CD4-positive, alpha-beta T cell treated with Interleukin-17A for 1 hour (primary cell): ENCODE results near the gene ARL11.

ENCODE experiments used
- DNase-seq: peaks from one replicate; pipeline ENCODE4 v3.0.0-alpha.2; 2020

Gene ARL11

DNA sequence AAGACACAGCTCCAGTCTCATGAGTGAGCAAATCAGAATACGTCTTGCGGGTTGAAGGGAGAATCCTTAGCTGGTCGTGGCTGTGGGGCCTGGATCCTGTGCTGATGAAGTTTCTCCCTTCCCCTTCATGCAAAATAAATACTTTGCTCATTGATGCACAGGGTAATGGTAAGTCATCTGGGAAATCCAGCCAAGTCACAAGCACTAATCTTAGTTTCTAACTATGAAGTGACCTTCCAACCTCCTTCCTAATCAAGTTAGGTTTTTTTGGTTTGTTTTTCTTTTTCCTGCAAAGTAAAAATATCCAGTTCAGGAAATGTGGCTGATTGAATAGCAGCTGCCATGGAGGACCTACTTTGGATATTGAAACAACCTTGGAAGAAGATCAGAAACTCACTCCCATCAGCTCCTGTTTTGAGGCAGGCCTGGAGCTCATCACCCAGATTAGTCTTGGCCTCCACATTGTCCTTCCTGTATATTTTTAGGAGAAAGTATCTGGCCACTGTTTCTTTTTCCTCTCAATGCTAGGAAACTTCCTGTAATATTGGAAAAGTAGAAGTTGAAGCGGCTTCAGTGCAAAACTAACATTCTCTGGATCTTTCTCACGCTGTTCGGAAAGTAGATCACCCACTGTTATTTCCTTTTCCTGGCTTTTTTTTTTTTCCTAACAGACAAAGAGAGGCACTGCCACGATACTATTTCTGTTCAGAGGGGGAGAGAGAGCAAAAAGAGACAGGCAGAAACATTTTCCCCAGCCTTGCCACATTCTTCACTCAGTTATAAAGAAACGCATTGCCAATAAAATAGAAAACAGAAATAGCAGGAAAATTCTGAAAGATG, 12.3 kb upstream of the ARL11 start:
- DNase-seq, result no peak

- DNase-seq, result no peak
Observed at GRCh38 chr13:49616676-49617065, 11.6 kb upstream of the ARL11 start.

DNA sequence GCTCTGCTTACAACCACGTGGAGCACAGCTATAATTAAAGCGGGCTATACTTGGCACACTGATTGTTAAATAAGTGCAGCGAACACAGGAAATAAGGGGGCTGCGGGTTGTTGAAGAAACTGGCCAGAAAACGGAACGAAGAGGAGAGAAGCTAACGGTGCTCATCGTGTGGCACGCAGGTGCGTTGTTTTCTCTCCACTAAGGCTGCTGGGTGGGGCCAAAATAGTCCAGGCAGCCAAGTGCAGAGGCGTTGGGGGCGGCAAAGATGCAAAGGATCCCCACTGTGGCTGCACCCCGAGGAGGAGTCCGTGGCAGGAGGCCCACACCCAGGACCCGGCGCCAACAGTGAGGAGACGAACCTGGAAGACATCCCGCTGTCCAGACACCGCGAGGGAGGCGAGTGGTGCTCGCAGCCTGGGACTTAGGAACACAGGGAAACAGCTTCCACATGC, 8.1 kb upstream of the ARL11 start:
- DNase-seq, result no peak

- DNase-seq, result no peak
Observed at GRCh38 chr13:49622174-49622946, 5.9 kb upstream of the ARL11 start.

GRCh38 chr13:49624229-49624628, 4.1 kb upstream of the ARL11 start:
- no peak for DNase-seq

- DNase-seq, result no peak
Observed at GRCh38 chr13:49625392-49626079, 2.8 kb upstream of the ARL11 start.

DNA sequence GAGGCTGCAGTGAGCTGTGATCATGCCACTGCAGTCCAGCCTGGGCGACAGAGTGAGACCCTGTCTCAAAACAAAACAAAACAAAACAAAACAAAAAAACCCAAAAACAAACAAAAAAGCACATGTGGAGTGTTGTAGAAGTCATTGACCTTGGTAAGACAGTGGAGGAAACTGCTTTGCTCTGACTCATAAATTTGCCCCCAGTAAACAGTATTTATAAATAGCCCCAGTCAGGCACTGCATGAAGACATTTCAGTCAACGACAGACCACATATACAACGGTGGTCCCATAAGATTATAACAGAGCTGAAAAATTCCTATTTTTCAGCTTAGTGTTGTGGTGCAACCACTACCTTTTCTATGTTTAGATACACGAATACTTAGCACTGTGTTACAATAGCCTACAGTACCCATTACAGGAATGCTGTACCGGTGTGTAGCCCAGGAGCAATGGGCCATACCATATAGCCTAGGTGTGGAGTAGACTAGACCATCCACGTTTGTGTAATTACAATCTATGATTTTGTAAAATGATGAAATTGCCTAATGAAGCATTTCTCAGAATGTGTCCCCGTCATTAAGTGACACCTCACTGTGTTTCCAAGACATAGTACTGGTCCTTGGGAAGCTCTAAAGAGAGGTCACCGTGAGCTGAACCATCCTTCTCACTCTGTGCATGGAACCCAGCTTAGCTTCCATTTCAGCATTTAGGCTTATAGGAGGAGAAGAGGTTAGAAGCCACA, 1.1 kb downstream of the ARL11 start:
- no peak for DNase-seq

DNA sequence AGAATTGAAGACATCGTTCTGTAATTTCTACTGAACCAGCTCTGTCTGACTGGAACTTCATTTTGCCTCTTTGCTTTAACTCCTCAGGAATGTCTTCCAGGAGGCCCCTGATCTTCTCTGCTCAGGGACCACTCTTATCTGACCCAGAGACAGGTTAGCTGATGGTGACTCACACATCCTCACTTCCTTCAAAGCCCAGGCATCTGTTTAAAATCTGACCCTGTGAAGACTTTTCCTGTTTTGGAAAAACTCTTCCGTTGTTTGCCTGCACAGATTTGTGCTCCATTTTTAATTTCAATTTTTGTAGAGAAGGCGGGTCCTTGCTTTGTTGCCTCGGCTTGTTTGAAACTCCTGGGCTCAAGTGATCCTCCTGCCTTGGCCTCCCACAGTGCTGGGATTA, 1.6 kb downstream of the ARL11 start:
- no peak for DNase-seq

DNA sequence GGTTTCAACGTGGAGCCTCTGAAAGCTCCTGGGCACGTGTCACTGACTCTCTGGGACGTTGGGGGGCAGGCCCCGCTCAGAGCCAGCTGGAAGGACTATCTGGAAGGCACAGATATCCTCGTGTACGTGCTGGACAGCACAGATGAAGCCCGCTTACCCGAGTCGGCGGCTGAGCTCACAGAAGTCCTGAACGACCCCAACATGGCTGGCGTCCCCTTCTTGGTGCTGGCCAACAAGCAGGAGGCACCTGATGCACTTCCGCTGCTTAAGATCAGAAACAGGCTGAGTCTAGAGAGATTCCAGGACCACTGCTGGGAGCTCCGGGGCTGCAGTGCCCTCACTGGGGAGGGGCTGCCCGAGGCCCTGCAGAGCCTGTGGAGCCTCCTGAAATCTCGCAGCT, 2.3 kb downstream of the ARL11 start:
- no peak for DNase-seq

DNA sequence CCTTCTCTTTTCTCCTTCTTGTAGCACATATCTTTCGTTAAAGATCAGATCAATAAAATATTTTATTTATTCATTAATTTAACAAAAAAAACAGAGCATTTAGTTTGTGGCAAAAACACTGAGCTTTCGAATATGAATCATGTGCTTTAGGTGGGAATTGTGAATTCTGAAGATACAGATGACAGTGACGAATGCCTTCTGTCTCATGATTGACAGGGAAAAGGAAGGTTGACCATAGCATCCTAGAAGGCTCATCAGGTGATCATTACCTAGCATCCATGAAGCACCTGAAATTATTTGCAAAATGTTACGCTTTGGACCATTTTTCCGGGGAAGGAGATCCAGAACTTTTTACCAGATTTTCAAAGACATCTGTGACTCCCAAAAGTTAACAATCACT, 3.8 kb downstream of the ARL11 start:
- DNase-seq, result no peak

DNA sequence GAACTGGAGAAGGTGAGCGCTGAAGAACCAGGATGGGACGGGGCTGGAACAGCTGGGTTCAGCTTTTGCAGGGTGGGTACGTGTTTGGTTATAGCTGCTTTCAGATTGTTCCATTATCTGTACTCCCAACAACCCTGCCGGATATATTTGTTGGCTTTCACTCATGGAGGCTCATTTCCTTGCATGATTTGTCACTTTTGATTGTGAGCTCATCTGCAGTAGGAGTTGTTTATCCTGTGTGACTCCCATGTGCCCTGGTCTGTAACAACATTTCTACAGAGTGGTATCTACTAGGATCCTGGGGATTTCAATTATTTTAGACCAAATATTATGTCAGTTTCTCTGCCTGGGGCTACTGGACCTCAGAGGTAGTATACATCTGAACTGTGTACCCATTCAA, 5.4 kb downstream of the ARL11 start:
- DNase-seq, result no peak

DNA sequence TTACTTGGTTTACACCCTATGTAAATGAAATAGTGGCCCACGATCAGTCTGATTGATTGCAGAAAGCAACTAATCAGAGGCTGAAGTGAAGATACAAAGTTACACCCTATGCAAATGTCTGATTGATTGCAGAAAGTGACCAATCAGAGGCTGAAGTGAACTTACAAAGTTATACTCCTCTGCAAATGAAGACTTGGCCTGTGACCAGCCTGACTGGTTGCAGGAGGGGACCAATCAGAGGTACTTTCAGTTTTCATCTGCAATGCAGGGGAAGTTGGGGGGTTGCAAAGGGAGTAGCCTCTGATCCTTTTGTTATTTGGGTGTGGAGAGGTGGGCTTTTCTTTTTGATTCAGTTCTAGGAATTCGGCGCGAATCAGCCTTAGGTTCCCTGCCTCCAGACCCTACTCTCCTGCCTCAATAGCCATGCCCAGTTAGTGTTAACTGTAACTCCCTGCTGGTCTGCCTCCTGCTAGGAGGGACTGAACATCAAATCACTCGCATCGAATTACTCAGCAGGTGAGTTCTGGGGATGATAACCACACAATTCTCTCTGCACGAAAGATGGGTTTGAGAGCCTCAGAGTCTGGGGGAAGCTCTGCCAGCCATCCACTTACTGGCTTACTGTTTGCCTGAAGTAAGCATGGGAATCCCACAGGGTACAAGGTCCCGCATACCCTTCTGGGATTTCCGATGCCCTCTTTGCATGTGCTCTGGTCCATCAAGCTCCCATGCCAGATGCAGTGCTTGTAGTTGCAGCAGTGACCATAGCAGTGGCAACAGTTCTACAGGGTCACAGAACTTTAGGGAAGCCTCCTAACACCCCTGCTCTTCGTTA, 7.5 kb downstream of the ARL11 start:
- DNase-seq, result peak; percentile 72

DNA sequence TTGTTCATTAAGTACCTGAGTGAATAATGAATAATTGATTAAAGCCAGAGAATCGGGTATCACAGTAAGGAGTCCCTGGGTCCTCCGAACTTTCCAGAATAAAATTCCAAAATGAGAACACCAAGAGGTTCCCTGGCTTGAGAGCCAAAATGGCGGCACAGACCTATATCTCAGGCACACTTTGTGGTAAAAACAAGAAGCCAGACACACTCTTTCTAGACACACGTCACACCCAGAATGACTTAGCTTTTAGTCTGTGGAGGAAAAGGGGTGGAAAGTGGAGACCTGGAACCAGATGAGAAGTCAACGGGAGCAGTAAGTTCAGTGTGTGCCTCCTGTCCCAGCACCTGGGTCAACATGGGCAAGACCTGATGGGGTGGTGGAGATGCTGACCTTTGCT, 8.4 kb downstream of the ARL11 start:
- DNase-seq, result no peak

GRCh38 chr13:49638030-49638743, 9.9 kb downstream of the ARL11 start:
- no peak for DNase-seq

GRCh38 chr13:49638744-49639072, 10.4 kb downstream of the ARL11 start:
- DNase-seq, result no peak

DNA sequence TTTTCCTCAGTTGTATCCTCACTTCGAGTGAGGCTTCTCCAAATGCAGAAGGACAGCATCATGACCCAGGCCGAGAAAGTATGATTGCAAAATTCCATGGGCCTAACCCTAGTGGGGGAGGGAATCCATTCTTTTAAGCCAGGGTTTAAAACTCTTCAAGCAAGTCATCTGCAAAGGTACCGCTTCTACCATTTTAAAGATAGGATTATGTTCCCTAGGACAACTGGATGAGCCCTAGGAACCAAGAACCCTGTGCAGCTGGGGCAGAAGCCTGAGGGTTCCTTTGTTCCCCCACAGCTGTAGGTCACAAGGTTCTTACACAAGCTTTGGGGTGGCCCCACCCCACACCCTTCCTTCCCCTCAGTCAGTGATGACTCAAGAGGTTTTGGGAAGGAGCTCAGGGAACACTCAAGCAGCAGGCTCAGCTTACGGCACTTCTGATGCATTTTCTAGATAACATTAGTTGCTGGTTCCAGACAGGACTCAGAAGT, 13.5 kb downstream of the ARL11 start:
- peak; percentile 12 for DNase-seq

GRCh38 chr13:49643035-49643646, 14.8 kb downstream of the ARL11 start:
- no peak for DNase-seq

- DNase-seq, result no peak
Observed at GRCh38 chr13:49645451-49645850, 17.1 kb downstream of the ARL11 start.

DNA sequence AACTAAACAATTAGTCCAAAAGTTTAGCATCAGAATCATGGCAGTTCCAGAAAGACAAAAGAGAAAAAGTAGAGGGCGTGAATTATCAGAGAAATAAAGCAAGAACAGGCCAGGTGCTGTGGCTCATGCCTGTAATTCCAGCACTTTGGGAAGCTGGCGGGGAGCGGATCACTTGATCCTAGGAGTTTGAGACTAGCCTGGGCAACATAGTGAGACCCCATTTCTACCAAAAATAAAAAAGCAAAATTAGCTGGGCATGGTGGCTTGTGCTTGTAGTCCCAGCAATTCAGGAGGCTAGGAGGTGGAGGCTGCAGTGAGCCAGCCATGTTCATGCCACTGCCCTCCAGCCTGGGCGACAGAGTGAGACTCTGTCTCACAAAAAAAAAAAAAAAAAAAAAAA, 18.4 kb downstream of the ARL11 start:
- DNase-seq, result no peak

DNA sequence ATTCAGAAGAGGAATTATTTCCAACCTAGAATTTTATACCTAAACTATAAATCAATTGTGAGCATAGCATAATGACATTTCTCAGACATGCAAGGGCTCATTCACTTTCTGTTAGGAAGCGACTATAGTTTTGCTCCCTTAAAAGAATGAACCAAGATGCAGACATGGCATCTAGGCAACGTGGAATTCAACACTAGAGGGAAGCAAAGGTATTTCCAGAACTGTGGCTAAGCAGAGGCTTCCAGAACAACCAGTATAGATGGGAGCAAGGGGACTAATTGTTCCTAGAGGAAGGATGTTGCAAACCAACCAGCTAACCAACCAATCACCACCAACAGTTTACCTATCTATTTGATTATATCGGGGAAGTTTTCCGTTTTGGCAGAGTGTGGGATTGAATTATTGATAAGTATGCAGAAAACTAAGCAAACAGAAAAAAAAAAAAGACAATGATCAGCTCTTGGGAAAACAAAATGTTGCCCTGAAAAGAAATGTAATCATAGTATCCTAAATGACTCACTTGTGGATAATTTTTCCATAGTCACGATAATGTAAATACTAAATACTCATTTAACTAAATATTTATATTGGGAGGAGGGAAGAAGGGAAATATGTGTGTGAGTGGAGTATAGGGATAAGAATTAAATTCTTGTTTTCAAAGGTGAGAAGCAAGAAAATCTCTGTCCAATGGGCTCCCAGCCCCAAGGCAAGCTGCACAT, 21.1 kb downstream of the ARL11 start:
- DNase-seq, result no peak
